Suppressor macrophage treated with lipopolysaccharide for 4 hours (primary cell): ENCODE results near the gene MUC20.
"Not testable (repeated sequence)": the region's sequence is repeated elsewhere in the genome, so short reads cannot be mapped to it uniquely, and the experiment has no call there.

Experiments
- DNase-seq: peaks from one replicate; pipeline ENCODE4 v3.0.0-alpha.2; 2020

MUC20 gene, protein sequence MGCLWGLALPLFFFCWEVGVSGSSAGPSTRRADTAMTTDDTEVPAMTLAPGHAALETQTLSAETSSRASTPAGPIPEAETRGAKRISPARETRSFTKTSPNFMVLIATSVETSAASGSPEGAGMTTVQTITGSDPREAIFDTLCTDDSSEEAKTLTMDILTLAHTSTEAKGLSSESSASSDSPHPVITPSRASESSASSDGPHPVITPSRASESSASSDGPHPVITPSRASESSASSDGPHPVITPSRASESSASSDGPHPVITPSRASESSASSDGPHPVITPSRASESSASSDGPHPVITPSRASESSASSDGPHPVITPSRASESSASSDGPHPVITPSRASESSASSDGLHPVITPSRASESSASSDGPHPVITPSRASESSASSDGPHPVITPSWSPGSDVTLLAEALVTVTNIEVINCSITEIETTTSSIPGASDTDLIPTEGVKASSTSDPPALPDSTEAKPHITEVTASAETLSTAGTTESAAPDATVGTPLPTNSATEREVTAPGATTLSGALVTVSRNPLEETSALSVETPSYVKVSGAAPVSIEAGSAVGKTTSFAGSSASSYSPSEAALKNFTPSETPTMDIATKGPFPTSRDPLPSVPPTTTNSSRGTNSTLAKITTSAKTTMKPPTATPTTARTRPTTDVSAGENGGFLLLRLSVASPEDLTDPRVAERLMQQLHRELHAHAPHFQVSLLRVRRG

GRCh38 chr3:195720831-195721506 is at the start of gene MUC20:
TSS of gene MUC20 (plus strand) at chr3:195720978. CDS start at chr3:195721008, 30 bp downstream.
- DNase-seq: not testable (repeated sequence)

DNA sequence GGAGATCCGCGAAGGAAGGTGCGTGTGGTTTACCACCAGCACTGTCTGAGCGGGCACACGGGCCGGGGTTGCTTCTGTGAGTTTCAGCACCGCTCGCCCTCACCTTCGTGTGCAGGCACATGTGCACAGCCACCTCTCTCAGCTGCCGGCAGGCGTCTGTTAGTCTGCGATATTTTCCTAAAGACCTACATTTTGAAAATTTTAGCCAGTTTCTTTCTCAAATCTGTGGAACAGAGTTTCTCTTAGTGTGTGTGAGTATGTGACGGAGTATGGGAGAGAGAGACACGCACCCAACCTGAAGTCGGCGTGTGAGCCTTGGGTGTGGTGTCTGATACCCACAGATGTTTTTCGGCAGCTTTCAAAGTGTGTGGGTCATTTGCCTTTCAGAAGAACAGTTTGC is 49.5 kb upstream of the MUC20 start:
- DNase-seq: not testable (repeated sequence)

DNA sequence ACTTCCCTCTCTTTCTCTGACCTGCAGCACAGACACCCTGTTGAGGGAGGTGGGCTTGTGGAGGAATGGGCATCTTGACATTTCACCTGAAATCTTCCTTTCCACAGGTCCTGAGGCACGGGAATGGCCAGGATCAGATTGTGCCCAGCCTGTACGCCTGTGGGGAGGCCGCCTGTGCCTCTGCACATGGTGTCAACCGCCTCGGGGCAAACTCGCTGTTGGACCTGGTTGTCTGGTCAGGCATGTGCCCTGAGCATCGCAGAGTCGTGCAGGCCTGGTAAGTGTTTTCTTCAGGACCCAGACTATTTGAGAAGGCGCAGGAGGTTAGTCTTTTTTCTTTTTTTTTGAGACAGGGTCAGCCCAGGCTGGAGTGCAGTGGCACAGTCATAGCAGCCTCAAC is 47.1 kb upstream of the MUC20 start:
- not testable (repeated sequence) for DNase-seq

GRCh38 chr3:195678391-195679015 is 42.3 kb upstream of the MUC20 start:
- DNase-seq: not testable (repeated sequence)

GRCh38 chr3:195680690-195681089 is 40.1 kb upstream of the MUC20 start:
- DNase-seq: not testable (repeated sequence)

DNA sequence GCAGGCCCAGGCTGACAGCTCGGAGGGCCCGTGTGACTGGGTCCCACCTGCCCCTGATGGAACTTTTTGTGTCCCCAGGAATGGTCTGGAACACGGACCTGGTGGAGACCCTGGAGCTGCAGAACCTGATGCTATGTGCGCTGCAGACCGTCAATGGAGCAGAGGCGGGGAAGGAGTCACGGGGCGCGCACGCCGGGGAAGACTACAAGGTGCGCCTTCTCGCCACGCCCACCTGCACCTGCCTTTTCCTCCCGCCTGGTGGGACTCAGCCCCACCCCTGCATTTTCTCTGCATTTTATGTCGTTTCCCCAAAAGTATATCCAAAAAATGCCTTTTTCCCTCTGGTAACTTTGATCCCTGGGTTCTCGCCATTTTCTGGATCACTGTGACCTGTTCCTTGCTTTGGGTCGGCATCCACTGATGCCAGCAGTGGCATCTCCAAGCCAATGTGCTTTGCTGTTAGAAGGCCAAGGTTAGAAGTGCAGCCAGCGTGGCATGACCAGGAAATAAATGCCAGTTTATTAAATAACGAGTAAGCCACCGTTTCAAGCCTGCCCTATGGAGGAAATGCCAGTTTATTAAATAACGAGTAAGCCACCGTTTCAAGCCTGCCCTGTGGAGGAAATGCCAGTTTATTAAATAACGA is 39.2 kb upstream of the MUC20 start:
- not testable (repeated sequence) for DNase-seq

DNA sequence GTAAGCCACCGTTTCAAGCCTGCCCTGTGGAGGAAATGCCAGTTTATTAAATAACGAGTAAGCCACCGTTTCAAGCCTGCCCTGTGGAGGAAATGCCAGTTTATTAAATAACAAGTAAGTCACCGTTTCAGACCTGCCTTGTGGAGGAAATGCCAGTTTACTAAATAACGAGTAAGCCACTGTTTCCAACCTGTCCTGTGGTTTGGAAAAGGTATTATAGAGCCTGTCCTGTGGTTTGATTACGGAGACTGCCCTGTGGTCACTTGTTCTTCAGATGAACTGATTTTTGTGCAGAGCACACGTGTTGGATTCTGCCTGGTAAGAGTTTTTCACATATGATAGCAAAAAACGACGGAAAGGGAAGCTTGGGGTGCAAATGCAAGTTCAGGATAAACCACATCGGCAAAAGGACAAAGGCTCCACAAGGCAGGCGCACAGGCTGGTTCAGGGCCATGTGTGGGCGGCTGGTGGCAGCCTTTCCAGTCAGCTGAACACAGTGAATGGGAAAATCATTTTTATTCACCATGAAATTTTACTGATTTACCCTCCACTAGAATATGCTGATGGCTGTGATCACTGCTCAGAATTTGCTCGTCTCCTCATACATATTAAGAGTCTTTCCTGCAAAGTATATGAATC is 38.6 kb upstream of the MUC20 start:
- not testable (repeated sequence) for DNase-seq

- not testable (repeated sequence) for DNase-seq
These were observed 36.9 kb upstream of the MUC20 start for GRCh38 chr3:195683722-195684526.

DNA sequence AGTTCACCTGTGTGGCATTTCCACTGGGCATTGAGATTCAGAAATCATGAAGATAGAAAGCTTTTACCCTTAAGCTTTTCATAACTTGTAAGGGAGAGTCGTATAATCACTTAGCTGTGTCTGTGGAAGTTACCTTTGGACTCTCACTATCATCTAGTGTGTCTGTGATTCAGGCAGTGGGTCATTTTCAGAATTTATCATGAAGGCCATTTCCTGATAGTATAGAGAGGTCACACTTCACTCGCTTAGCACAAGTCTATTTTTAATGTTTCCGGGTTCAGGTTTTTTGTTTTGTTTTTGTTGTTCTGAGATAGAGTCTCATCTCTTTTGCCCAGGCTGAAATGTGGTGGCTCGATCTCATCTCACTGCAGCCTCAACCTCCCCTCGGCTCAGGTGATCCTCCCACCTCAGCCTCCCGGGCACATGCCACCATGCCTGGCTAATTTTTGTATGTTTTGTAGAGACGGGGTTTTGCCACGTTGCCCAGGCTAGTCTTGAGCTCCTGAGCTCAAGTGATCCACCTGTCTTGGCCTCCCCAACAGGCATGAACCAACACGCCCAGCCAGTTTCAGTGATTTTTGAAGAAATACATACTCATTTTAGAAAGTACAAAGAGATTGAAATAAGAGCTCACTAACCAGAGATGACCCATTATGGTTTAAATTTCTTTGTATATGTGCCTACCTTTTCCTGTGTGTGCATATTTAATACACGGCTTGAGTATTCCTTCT is 36.1 kb upstream of the MUC20 start:
- DNase-seq: not testable (repeated sequence)

GRCh38 chr3:195686537-195687208 is 34.1 kb upstream of the MUC20 start:
- not testable (repeated sequence) for DNase-seq

DNA sequence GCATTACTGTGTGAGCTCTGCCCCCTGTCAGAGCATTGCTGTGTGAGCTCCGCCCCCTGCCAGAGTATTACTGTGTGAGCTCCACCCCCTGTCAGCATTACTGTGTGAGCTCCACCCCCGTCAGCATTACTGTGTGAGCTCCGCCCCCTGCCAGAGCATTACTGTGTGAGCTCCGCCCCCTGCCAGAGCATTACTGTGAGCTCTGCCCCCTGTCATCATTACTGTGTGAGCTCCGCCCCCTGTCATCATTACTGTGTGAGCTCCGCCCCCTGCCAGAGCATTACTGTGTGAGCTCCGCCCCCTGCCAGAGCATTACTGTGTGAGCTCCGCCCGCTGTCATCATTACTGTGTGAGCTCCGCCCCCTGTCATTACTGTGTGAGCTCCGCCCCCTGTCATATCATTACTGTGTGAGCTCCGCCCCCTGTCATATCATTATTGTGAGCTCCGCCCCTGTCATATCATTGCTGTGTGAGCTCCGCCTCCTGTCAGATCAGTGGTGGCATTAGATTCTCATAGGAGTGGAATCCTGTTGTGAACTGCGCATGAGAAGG is 33.5 kb upstream of the MUC20 start:
- peak; percentile 69 for DNase-seq

DNA sequence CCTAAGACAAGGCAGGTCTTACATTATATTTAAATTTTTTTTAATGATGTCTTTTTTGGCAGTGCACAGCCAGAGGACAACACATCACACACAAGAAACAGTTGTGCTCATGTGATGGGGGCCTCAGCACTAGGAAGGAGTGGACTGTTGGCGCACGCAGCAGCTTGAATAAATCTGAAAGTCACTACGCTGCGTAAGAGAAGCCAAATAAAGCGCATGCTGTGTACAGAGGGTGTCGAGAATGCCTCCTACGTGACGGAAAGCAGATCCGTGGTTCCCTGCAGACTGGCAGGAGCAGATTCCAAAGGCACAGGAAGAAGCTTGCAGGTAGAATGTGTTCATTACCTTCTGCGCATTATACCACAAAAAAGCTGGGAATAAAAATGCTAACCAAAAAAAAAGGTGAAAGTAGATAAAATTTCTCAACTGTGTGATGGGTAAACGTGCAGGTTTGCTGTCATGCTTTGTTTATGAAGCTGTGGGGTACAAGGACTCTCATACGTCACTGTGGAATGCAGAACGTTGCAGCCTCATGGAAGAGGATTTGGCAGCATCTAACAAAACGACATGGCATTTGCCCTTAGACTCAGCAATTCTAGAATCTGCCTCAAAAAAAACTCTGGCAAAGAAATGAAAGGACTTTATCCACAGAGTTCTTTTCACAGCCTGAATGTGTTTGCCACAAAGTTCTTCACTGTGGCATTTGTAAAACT is 32.2 kb upstream of the MUC20 start:
- DNase-seq: not testable (repeated sequence)

DNA sequence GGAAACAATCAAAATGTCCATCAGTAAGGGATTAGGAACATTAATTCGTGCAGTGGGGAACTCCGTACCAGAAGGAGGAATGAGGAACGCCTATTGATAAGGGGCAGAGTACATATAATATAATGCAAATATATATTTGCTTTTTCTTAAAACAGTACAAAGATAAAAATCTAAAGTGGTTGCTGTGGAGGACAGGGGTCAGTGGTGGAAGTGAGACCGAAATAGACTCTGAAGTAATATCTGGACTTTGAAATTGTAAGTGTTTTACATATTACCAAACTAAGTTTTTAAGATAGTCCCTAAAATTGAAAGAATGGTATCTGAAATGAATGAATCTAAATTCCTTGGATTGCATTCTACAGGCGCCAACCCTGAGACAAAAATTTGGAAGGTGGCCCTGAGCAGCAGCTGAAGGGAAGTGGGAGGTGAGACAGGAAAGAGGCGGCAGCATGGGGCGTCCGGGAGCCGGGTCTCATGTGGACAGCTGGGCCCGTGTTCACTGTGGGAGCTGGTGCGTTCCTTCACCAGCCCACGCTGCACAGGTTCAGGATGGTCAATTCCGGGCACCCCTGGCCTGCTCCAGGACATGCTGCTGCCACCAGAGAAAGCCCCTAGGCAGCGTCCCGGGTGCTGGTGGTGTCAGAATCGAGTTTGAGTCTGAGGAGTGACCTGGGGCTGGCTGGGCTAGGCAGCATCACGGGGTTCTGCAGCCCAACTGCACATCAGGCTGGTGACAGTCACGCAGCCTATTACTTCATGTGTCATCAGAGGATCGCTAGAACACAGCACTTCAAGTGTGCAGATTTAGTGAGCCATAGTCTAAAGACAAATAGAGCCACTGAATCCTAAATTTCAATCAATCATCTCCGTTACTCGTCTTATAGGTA is 31.4 kb upstream of the MUC20 start:
- DNase-seq: not testable (repeated sequence)

- no peak for DNase-seq
These were observed 29.8 kb upstream of the MUC20 start for GRCh38 chr3:195690951-195691350.

DNA sequence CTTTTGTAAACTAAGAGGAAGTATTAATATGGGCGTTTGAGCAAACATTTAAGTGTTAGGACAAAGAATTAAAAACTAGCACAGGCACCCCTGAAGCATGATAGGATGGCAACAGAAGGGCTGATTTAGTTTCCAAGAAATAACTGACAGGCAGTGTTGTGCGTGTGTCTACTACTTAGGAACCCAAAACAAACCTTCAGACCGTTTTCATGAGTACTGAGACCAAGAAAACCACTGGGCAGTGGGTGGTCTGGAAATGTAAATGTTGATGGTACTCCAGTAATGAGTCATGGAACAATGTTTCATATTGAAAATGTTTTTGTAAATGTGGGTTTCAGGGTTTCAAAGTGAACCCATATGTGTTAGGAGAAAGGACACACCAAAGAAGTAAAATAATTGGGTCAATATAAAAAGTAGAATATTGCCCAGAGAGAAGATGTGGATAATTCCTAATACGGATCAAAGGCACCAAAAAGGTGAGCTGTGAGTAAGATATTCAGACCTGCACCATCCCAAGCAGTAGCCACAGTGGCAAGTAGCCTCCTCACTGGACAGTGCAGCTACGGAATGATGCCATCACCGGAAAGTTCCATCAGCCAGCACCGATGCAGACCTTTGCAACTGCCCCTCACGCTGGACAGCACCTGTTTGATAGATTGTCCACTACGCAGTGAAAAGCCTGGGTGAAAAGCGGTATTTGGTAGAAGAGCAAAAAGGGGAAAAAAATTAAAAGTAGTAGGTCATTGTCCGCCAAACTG is 29.0 kb upstream of the MUC20 start:
- DNase-seq: not testable (repeated sequence)

GRCh38 chr3:195692354-195692685 is 28.5 kb upstream of the MUC20 start:
- DNase-seq: no peak
